Measurements from ENCODE around the gene TET2. TPM values are rescaled to one million over a fixed set of nuclear protein-coding genes. Genes with fewer than 3 reads are reported as not detected.

TET2 gene
- total RNA-seq, 2 experiments from 2014 or later, result 22.6 to 25.3 TPM

DNA sequence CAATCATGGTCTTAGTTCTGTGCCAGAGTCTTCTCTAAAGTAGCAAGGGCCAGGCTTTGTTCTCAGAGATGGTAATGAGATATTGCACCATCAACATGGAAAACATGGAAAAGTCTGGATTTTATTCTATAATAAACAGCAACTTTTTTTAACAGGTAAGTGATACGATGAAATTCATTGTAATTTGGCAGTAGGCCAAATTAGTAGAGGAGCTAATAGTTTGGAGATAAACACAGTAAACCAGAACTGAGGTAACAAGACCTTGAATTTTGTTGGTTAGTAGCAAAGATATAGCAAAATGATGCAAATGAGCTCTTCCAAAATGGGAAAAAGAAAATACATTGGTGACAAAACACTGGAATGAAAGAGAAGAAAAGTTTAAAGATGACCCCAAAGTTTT, 126.6 kb downstream of the TET2 start:
- no peaks in the 10 kb centered on the region for H3K27me3 Mint-ChIP-seq
- H3K9me3 Mint-ChIP-seq, result peaks cover 13% of the 10 kb centered on the region
- H3K27ac Mint-ChIP-seq, result no peak overlapping the region
- H3K4me3 Mint-ChIP-seq, result no peak overlapping the region
- ChIA-PET POLR2A (no interaction called here), CTCF (no interaction called here)
- peaks cover 75% of the 10 kb centered on the region for H3K36me3 Mint-ChIP-seq (ENCODE audit: low read depth)
- no peak for DNase-seq
- peaks cover 25% of the 10 kb centered on the region for H3K4me1 Mint-ChIP-seq

- H3K4me3 Mint-ChIP-seq, result no peak overlapping the region
- H3K27me3 Mint-ChIP-seq, result no peaks in the 10 kb centered on the region
- ChIA-PET POLR2A (no interaction called here), CTCF (no interaction called here)
- H3K36me3 Mint-ChIP-seq (ENCODE audit: low read depth), result peaks cover 74% of the 10 kb centered on the region
- H3K27ac Mint-ChIP-seq, result no peak overlapping the region
- DNase-seq, result no peak
- H3K9me3 Mint-ChIP-seq, result peaks cover 13% of the 10 kb centered on the region
- peaks cover 25% of the 10 kb centered on the region for H3K4me1 Mint-ChIP-seq
Observed at GRCh38 chr4:105274090-105274489, 127.4 kb downstream of the TET2 start.

DNA sequence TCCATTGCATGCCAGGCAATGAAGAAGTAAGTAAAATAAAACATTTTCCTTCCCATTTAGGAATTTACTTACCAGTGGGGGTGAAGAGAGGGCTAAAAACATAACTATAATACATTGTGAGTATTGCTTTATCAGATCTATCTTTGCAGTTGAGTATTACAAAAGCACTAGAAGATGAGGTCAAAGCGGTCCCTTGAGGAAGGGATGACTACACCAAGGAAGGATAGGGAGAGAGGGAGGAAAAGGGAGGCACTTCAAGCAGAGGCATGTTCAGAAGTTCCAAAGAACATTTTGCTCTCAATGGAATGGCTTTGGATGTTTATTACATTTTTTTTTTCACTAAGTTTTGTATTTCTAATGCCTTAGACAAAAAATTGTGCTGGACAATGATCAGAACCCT, 127.8 kb downstream of the TET2 start:
- peaks cover 25% of the 10 kb centered on the region for H3K4me1 Mint-ChIP-seq
- no peaks in the 10 kb centered on the region for H3K27me3 Mint-ChIP-seq
- ChIA-PET CTCF (no interaction called here), POLR2A (no interaction called here)
- peaks cover 71% of the 10 kb centered on the region for H3K36me3 Mint-ChIP-seq (ENCODE audit: low read depth)
- H3K4me3 Mint-ChIP-seq, result no peak overlapping the region
- DNase-seq, result no peak
- no peak overlapping the region for H3K27ac Mint-ChIP-seq
- peaks cover 11% of the 10 kb centered on the region for H3K9me3 Mint-ChIP-seq

DNA sequence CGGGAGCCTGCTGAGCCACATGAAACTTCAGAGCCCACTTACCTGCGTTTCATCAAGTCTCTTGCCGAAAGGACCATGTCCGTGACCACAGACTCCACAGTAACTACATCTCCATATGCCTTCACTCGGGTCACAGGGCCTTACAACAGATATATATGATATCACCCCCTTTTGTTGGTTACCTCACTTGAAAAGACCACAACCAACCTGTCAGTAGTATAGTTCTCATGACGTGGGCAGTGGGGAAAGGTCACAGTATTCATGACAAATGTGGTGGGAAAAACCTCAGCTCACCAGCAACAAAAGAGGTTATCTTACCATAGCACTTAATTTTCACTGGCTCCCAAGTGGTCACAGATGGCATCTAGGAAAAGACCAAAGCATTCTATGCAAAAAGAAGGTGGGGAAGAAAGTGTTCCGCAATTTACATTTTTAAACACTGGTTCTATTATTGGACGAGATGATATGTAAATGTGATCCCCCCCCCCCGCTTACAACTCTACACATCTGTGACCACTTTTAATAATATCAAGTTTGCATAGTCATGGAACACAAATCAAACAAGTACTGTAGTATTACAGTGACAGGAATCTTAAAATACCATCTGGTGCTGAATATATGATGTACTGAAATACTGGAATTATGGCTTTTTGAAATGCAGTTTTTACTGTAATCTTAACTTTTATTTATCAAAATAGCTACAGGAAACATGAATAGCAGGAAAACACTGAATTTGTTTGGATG, 129.9 kb downstream of the TET2 start:
- peaks cover 7% of the 10 kb centered on the region for H3K9me3 Mint-ChIP-seq
- POLR2A ChIA-PET, result no interaction called here
- DNase-seq, result no peak
- no peak overlapping the region for H3K27ac Mint-ChIP-seq
- no peaks in the 10 kb centered on the region for H3K27me3 Mint-ChIP-seq
- CTCF ChIA-PET, result interaction anchor here (0.6 to 1.7 kb wide), 3 partner anchors 15 to 197 kb away, joined by 3 to 4 read pairs (median 4); partner anchors contain the start of gene PPA2
- peaks cover 18% of the 10 kb centered on the region for H3K4me1 Mint-ChIP-seq
- H3K4me3 Mint-ChIP-seq, result no peak overlapping the region
- peaks cover 53% of the 10 kb centered on the region for H3K36me3 Mint-ChIP-seq (ENCODE audit: low read depth)

DNA sequence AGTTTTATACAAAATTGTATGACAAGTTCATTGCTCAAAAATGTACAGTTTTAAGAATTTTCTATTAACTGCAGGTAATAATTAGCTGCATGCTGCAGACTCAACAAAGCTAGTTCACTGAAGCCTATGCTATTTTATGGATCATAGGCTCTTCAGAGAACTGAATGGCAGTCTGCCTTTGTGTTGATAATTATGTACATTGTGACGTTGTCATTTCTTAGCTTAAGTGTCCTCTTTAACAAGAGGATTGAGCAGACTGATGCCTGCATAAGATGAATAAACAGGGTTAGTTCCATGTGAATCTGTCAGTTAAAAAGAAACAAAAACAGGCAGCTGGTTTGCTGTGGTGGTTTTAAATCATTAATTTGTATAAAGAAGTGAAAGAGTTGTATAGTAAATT, 131.0 kb downstream of the TET2 start:
- Mint-ChIP-seq H3K4me3 (no peak overlapping the region), H3K9me3 (peaks cover 4% of the 10 kb centered on the region), H3K27me3 (no peaks in the 10 kb centered on the region), H3K36me3 (ENCODE audit: low read depth) (peaks cover 42% of the 10 kb centered on the region), H3K4me1 (peaks cover 7% of the 10 kb centered on the region), H3K27ac (no peak overlapping the region)
- POLR2A ChIA-PET, result no interaction called here
- DNase-seq, result no peak
- CTCF ChIA-PET, result interaction anchor here (1.7 kb wide), 1 partner anchor 196 kb away, joined by 4 read pairs; the partner anchor contains the start of gene PPA2

- CTCF ChIA-PET, result interaction anchor here (1.3 kb wide), 1 partner anchor 18 kb away, joined by 3 read pairs; no protein-coding TSS in a partner anchor
- Mint-ChIP-seq H3K27ac (no peak overlapping the region), H3K4me3 (no peak overlapping the region), H3K36me3 (ENCODE audit: low read depth) (peaks cover 31% of the 10 kb centered on the region), H3K9me3 (peaks cover 7% of the 10 kb centered on the region), H3K4me1 (no peaks in the 10 kb centered on the region), H3K27me3 (no peaks in the 10 kb centered on the region)
- POLR2A ChIA-PET, result no interaction called here
- DNase-seq, result no peak
Observed at GRCh38 chr4:105279314-105279713, 132.6 kb downstream of the TET2 start.

DNA sequence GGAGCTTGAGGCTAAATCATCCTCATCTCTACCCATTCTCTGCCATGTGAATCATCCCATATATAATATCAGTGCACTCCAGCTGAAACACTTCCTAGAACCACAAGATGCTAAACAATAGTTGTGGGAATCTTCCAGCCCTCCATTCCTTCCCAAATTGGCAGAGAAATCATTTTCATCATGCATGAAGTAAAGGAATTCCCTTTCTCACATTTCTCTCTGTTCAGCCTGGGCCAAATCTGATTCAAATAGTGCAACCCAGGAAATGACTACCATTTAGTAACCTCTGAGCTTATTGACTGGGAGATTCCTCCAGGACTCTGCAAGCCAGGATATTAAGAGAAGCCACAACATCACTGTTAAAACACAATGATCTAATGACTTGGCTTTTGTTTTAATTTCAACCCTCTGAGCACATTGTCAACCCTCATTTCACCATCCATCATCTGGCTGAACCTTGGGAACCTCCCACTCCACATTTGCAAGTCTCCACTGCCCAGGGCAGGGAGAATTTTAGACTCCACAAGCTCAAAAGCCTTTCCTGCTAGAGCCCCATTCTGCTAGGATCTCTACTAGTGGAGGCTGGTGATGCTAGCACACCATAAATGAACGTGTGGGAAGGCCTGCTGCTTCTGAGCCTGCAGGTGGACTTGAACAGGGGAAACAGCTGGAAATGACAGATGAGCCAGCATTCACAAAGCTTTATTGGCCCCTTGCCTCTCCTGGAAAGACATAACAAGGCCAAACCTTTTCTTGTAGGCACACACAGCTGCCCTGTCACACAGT, 133.9 kb downstream of the TET2 start:
- no peaks in the 10 kb centered on the region for H3K27me3 Mint-ChIP-seq
- POLR2A ChIA-PET, result no interaction called here

DNA sequence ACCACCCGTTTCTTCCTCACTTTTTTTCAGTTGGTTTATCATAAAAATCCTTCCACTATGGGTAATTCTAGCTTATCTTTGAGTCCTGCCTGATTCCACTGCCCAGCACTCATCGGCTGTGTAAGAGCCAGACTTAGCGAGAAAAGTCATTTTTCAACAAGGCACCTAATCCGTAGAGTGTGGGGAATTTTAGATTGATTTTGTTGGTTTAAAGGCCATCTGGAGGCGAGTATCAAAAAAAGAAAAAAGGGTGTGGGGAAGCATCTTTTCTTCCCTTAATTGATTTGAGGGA, 134.4 kb downstream of the TET2 start:
- ChIA-PET CTCF (no interaction called here), POLR2A (no interaction called here)
- no peak overlapping the region for H3K4me3 Mint-ChIP-seq
- no peaks in the 10 kb centered on the region for H3K27me3 Mint-ChIP-seq
- no peaks in the 10 kb centered on the region for H3K4me1 Mint-ChIP-seq
- H3K9me3 Mint-ChIP-seq, result peaks cover 5% of the 10 kb centered on the region
- no peak overlapping the region for H3K27ac Mint-ChIP-seq
- no peak for DNase-seq
- H3K36me3 Mint-ChIP-seq (ENCODE audit: low read depth), result peaks cover 15% of the 10 kb centered on the region

More for the DNA sequence above, 133.9 kb downstream of the TET2 start:
- Mint-ChIP-seq H3K36me3 (ENCODE audit: low read depth) (peaks cover 20% of the 10 kb centered on the region), H3K9me3 (peaks cover 4% of the 10 kb centered on the region), H3K4me1 (no peaks in the 10 kb centered on the region), H3K4me3 (no peak overlapping the region), H3K27ac (no peak overlapping the region)
- no peak for DNase-seq
- CTCF ChIA-PET, result no interaction called here

DNA sequence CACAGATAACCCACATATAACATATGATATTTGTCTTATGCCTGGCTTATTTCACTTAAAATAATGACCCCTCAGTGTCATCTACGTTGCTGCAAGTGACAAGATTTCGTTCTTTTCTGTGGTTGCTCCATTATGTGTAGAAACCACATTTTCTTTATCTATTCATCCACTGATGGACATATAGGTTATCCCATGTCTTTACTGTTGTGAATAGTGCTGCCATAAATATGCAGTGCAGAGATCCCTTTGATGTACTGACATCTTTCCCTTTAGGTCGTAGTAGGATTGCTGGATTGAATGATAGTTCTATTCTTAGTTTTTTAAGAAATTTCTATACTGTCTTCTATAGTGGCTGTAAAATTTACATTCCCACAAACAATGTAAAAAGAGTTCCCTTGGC, 135.8 kb downstream of the TET2 start:
- no peaks in the 10 kb centered on the region for H3K27me3 Mint-ChIP-seq
- peaks cover 9% of the 10 kb centered on the region for H3K36me3 Mint-ChIP-seq (ENCODE audit: low read depth)
- ChIA-PET CTCF (no interaction called here), POLR2A (no interaction called here)
- H3K4me3 Mint-ChIP-seq, result no peak overlapping the region
- H3K27ac Mint-ChIP-seq, result no peak overlapping the region
- peaks cover 11% of the 10 kb centered on the region for H3K9me3 Mint-ChIP-seq
- peaks cover 6% of the 10 kb centered on the region for H3K4me1 Mint-ChIP-seq
- DNase-seq, result no peak

DNA sequence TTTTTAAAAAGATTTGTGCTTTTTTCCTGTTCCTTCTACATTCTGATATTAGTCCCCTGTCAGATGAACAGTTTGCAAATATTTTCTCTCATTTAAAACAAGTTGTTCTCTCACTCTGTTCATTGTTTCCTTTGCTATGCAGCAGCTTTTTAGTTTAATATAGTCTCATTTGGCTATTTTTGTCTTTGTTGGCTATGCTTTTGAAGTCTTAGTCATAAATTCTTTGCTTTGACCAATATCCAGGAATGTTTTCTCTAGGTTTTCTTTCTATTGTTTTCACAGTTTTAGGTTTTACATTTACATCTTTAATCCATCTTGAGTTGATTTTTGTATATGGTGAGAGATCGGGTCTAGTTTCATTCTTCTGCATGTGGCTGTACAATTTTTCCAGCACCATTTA, 136.8 kb downstream of the TET2 start:
- no peak overlapping the region for H3K4me3 Mint-ChIP-seq
- H3K4me1 Mint-ChIP-seq, result peaks cover 6% of the 10 kb centered on the region
- H3K9me3 Mint-ChIP-seq, result peaks cover 15% of the 10 kb centered on the region
- peaks cover 8% of the 10 kb centered on the region for H3K36me3 Mint-ChIP-seq (ENCODE audit: low read depth)
- no peak overlapping the region for H3K27ac Mint-ChIP-seq
- CTCF ChIA-PET, result no interaction called here
- H3K27me3 Mint-ChIP-seq, result no peaks in the 10 kb centered on the region
- DNase-seq, result no peak
- POLR2A ChIA-PET, result no interaction called here

GRCh38 chr4:105288121-105288520, 141.4 kb downstream of the TET2 start:
- POLR2A ChIA-PET, result no interaction called here
- CTCF ChIA-PET, result no interaction called here

DNA sequence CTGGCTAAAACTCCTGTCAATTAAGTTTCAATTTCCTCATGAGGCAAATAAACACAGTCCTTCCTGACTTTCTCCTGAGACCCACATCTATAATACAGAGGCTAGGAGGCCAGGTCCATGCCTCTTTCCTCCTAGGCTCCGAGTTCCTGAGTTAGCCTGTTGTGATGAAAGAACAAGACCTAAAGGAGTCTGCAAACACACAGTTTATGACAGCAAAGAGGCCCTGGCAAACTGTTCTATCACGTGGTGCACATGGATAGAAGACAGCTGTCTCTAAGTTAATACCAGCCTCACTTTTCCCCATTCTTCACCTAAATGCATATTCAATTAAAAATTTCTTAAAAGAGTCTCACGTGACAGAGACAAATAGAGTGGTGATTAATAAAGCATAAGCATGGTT, 145.2 kb downstream of the TET2 start:
- Mint-ChIP-seq H3K27ac (no peak overlapping the region), H3K9me3 (peaks cover 13% of the 10 kb centered on the region), H3K4me3 (no peak overlapping the region), H3K36me3 (ENCODE audit: low read depth) (peaks cover 4% of the 10 kb centered on the region), H3K27me3 (no peaks in the 10 kb centered on the region), H3K4me1 (peaks cover 3% of the 10 kb centered on the region)
- no peak for DNase-seq
- POLR2A ChIA-PET, result no interaction called here
- CTCF ChIA-PET, result no interaction called here

More at GRCh38 chr4:105288121-105288520, 141.4 kb downstream of the TET2 start:
- Mint-ChIP-seq H3K4me1 (peaks cover 7% of the 10 kb centered on the region), H3K9me3 (peaks cover 23% of the 10 kb centered on the region), H3K27ac (no peak overlapping the region), H3K36me3 (ENCODE audit: low read depth) (peaks cover 8% of the 10 kb centered on the region), H3K4me3 (no peak overlapping the region), H3K27me3 (no peaks in the 10 kb centered on the region)
- DNase-seq, result no peak

DNA sequence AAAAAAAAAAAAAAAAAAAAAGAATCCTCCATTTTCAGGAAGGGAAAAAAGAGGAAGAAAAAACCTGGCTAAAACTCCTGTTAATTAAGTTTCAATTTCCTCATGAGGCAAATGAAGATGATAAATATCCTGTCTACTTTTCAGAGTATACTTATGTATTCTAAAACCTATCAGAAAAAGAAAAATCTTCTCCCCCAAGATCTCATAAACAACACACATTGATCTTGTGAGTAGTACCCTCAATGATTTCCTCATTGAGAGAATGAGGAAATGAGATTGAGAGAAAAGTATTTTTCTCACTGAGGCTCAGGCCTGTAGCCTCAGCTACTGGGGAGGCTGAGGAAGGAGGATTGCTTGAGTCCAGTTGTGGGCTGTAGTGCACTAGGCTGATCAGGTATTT, 146.7 kb downstream of the TET2 start:
- CTCF ChIA-PET, result interaction anchor here (0.6 kb wide), 1 partner anchor 74 kb away, joined by 3 read pairs; no protein-coding TSS in a partner anchor
- Mint-ChIP-seq H3K4me1 (peaks cover 1% of the 10 kb centered on the region), H3K27me3 (no peaks in the 10 kb centered on the region), H3K36me3 (ENCODE audit: low read depth) (peaks cover 6% of the 10 kb centered on the region), H3K9me3 (peaks cover 16% of the 10 kb centered on the region), H3K4me3 (no peak overlapping the region), H3K27ac (no peak overlapping the region)
- POLR2A ChIA-PET, result no interaction called here
- no peak for DNase-seq

All from activated CD4-positive, alpha-beta T cell treated with anti-CD3 and anti-CD28 coated beads, Interleukin-2, amount 10 ng/mL, durations not matched to agents 7 days and 5 days (primary cell).